NCI-H510A (cell line): ENCODE data around the gene RBM34.

Experiments
- DNase-seq: peaks from one replicate; lab custom pipeline; 2025; lab: John Stamatoyannopoulos, UW

The RBM34 gene

GRCh38 chr1:235152235-235152634 lies 8.8 kb downstream of the RBM34 start:
- no peak for DNase-seq

- DNase-seq, result no peak
Observed at GRCh38 chr1:235151033-235151432, 10.0 kb downstream of the RBM34 start.

GRCh38 chr1:235149824-235150223 lies 11.2 kb downstream of the RBM34 start:
- DNase-seq, result no peak

- DNase-seq, result no peak
Observed at GRCh38 chr1:235147269-235147668, 13.8 kb downstream of the RBM34 start.

- no peak for DNase-seq
Observed at GRCh38 chr1:235145639-235146038, 15.4 kb downstream of the RBM34 start.

- no peak for DNase-seq
Observed at GRCh38 chr1:235142991-235143390, 18.1 kb downstream of the RBM34 start.

- DNase-seq, result no peak
Observed at GRCh38 chr1:235139315-235139714, 21.7 kb downstream of the RBM34 start.

GRCh38 chr1:235138821-235139220 lies 22.2 kb downstream of the RBM34 start:
- no peak for DNase-seq

GRCh38 chr1:235136111-235136510 lies 24.9 kb downstream of the RBM34 start:
- no peak for DNase-seq

GRCh38 chr1:235134171-235134570 lies 26.9 kb downstream of the RBM34 start:
- no peak for DNase-seq

GRCh38 chr1:235133086-235133485 lies 28.0 kb downstream of the RBM34 start:
- no peak for DNase-seq

- no peak for DNase-seq
Observed at GRCh38 chr1:235131961-235132360, 29.1 kb downstream of the RBM34 start.

- no peak for DNase-seq
Observed at GRCh38 chr1:235130766-235131270, 30.2 kb downstream of the RBM34 start.

GRCh38 chr1:235129774-235130570 lies 31.1 kb downstream of the RBM34 start:
- DNase-seq, result no peak

- DNase-seq, result peak; percentile 93
Observed at GRCh38 chr1:235128456-235129328, 32.4 kb downstream of the RBM34 start, which contains the start of gene TOMM20. Gene TOMM20 (minus strand): TSS chr1:235128837. CDS start chr1:235128715, 122 bp downstream.

GRCh38 chr1:235127732-235128455 lies 33.2 kb downstream of the RBM34 start:
- no peak for DNase-seq

- DNase-seq, result no peak
Observed at GRCh38 chr1:235127203-235127602, 33.8 kb downstream of the RBM34 start.

GRCh38 chr1:235124665-235125064 lies 36.4 kb downstream of the RBM34 start:
- DNase-seq, result no peak

- no peak for DNase-seq
Observed at GRCh38 chr1:235124111-235124510, 36.9 kb downstream of the RBM34 start.

- no peak for DNase-seq
Observed at GRCh38 chr1:235122348-235122747, 38.7 kb downstream of the RBM34 start.

GRCh38 chr1:235113183-235113917 lies 47.7 kb downstream of the RBM34 start:
- no peak for DNase-seq
